Colonic mucosa (tissue), 4 donors: Measurements from ENCODE around the gene C7orf33. TPM values are rescaled to one million over a fixed set of nuclear protein-coding genes. Genes with fewer than 3 reads are reported as not detected.

Experiments
- DNase-seq: peaks from one replicate; pipeline ENCODE4 v3.0.0-alpha.2; 2020
- H3K27ac ChIP-seq: fragments of 200-600 bp; one replicate; pipeline ENCODE4 v1.8.0; 2021
- H3K27me3 ChIP-seq: fragments of 200-600 bp; one replicate; pipeline ENCODE4 v1.8.0; 2021
- H3K36me3 ChIP-seq: fragments of 200-600 bp; one replicate; pipeline ENCODE4 v1.8.0; 2021
- H3K4me1 ChIP-seq: fragments of 200-600 bp; one replicate; pipeline ENCODE4 v1.8.0; 2021; ENCODE audit warnings: mild to moderate bottlenecking
- H3K4me3 ChIP-seq: fragments of 200-600 bp; one replicate; pipeline ENCODE4 v1.8.0; 2021
- H3K9ac ChIP-seq, 2 donors: one replicate each; pipeline ENCODE4 v1.7.0; 2013; ENCODE audit warnings: control low read depth in 2 of 2, low read depth in 2 of 2, low read length in 2 of 2
- H3K9me3 ChIP-seq: fragments of 200-600 bp; one replicate; pipeline ENCODE4 v1.8.0; 2021
- intact Hi-C: fragments of 100-400 bp; cut with DNase I; formaldehyde crosslinking; loops from one replicate; pipeline ENCODE4 v1.14.1; 2022
- total RNA-seq, 2 donors: library from RNA; stranded (reverse); fragmentation: NEBNext Ultra II Directional in 1 of 2; extraction: Animal tissue kit (Norgen Biotek cat#: 25700) in 1 of 2; gene quantifications; one replicate each; pipeline ENCODE4 v1.2.1, GENCODE V29; 2021
- TF ChIP-seq, protein P1 (sequence below): fragments of 200-600 bp; IDR thresholded peaks from one replicate; pipeline ENCODE4 v1.8.0; 2022; ENCODE audit warnings: antibody characterized with exemption, mild to moderate bottlenecking
- donor health status: healthy.
- donor health status: DM: no; HTN: no; CAD: no.
- donor health status: DM: no; HTN: no; CAD: no.

Gene C7orf33
- total RNA-seq, 2 donors from 2014 or later: not detected

DNA sequence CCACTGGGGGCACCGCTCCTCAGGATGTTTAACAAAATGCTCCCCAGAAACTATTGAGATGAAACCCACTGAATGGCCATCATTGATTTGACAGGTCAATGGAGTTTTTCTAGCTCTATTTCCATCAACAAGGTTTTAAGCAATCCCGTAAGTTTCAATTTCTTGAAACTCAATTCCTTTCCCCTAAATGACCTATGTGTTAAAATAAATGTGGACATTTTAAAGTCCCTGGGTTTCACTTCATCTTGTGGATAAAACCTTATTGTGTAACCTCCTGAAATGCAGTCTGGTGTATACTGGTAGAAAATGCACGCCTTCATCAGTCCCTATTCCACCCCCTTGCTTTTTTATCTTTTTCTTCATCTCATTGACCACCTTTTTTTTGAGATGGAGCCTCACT, 8.9 kb upstream of the C7orf33 start:
- Histone ChIP-seq H3K27me3 (no peaks in the 10 kb centered on the region), H3K4me3 (no peak overlapping the region), H3K4me1 (no peaks in the 10 kb centered on the region), H3K36me3 (no peaks in the 10 kb centered on the region), H3K27ac (no peak overlapping the region), H3K9me3 (no peaks in the 10 kb centered on the region), H3K9ac (no peak overlapping the region)
- TF ChIP-seq, protein P1, sequence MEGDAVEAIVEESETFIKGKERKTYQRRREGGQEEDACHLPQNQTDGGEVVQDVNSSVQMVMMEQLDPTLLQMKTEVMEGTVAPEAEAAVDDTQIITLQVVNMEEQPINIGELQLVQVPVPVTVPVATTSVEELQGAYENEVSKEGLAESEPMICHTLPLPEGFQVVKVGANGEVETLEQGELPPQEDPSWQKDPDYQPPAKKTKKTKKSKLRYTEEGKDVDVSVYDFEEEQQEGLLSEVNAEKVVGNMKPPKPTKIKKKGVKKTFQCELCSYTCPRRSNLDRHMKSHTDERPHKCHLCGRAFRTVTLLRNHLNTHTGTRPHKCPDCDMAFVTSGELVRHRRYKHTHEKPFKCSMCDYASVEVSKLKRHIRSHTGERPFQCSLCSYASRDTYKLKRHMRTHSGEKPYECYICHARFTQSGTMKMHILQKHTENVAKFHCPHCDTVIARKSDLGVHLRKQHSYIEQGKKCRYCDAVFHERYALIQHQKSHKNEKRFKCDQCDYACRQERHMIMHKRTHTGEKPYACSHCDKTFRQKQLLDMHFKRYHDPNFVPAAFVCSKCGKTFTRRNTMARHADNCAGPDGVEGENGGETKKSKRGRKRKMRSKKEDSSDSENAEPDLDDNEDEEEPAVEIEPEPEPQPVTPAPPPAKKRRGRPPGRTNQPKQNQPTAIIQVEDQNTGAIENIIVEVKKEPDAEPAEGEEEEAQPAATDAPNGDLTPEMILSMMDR: no peak
- intact Hi-C loops: no loop called here
- no peak for DNase-seq

DNA sequence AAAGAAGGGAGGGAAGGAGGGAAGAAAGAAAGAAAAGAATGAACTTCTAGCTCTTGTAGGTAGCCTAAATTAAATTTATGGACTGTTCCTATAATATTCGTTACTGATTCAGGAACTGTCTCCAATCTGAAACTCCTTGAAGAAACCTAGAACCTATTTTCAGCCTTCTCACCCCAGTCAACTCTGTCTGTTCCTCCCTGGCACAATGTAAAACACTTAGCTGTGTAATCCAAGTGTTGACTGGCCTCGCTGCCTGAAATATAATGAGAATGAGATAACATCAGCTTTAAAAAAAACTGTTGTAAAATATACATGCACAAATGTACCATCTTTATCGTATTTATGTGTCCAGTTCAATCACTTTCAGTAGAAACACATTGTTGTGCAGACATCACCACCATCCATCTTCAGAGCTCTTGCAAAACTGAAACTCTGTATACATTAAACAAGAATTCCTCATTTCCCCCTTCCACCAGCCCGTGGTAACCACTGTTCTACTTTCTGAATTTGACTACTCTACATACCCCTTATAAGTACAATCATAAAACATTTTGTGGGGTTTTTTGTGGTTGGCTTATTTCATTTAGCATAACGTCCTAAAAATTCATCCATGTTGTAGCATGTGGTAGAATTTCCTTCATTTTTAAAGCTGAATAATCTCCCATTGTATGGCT, 6.3 kb upstream of the C7orf33 start:
- H3K9ac ChIP-seq: no peak overlapping the region
- H3K27me3 ChIP-seq: no peaks in the 10 kb centered on the region
- no peaks in the 10 kb centered on the region for H3K9me3 ChIP-seq
- H3K4me1 ChIP-seq: no peaks in the 10 kb centered on the region
- H3K36me3 ChIP-seq: no peaks in the 10 kb centered on the region
- no peak for DNase-seq
- no peak overlapping the region for H3K4me3 ChIP-seq
- TF ChIP-seq, protein P1: no peak
- intact Hi-C loops: no loop called here
- no peak overlapping the region for H3K27ac ChIP-seq

DNA sequence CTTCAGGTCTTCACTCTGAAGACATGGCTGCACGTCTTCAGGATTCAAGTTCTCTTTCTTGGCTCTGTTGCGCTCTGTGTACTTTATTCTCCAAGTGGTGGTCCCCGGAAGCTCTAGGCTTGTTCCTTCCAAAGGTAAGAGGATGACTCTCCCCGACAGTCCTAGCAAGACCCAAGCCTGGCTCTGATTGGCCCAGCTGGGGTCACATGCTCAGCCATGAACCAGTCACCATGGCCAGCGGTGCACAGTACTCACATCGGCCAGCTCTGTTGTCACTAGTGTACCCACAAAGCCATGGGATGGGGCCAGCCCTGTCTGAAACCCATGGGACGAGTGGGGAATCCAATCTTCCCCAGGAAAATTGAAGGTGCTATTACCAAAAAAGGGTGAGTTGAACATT, 5.2 kb upstream of the C7orf33 start:
- Histone ChIP-seq H3K27me3 (no peaks in the 10 kb centered on the region), H3K9ac (no peak overlapping the region), H3K4me1 (no peaks in the 10 kb centered on the region), H3K27ac (no peak overlapping the region), H3K4me3 (no peak overlapping the region), H3K36me3 (no peaks in the 10 kb centered on the region), H3K9me3 (no peaks in the 10 kb centered on the region)
- intact Hi-C loops: no loop called here
- TF ChIP-seq, protein P1: no peak
- no peak for DNase-seq

DNA sequence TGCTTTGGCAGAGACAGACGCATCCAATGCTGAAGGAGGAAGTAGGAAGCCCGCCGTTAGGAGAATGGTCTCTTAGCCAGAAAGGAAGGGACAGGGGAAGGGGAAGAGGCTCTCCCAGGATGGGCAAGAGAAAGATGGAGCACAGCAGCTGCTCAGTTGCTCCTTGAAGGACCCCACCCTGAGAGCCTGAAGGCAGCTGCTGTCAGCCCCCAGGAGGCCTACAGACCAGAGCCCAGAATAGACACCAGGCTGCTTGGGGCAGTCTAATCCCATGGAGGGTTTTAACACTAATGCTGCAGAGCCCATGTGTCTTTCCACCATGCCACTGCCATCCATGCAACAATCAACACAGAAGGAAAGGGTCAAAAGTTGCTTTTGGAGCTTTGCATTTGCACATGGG, 3.5 kb upstream of the C7orf33 start:
- intact Hi-C loops: no loop called here
- H3K4me3 ChIP-seq: no peak overlapping the region
- no peaks in the 10 kb centered on the region for H3K9me3 ChIP-seq
- H3K9ac ChIP-seq: no peak overlapping the region
- DNase-seq: no peak
- H3K4me1 ChIP-seq: no peaks in the 10 kb centered on the region
- no peak overlapping the region for H3K27ac ChIP-seq
- H3K27me3 ChIP-seq: no peaks in the 10 kb centered on the region
- TF ChIP-seq, protein P1: no peak
- H3K36me3 ChIP-seq: no peaks in the 10 kb centered on the region

DNA sequence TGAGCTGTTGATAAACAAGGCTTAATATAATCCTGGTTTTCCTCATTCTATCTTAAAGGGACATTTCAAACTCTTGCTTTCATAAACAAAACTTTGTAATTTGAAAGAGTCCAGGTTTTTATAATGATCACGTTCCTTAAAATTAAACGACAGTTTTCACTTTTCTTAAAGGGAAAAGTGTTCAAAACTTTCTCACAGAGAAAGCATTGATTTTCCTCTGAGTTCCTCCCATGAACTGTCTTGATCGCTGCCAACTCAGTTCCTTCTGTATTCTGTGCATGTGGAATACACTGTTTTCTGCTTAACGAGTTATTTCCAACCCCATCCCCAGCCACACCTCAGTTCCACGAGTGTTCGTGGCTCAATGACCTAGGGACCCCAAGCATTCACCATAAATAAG, 2.4 kb upstream of the C7orf33 start:
- Histone ChIP-seq H3K27ac (no peak overlapping the region), H3K36me3 (no peaks in the 10 kb centered on the region), H3K9ac (no peak overlapping the region), H3K9me3 (no peaks in the 10 kb centered on the region), H3K27me3 (no peaks in the 10 kb centered on the region), H3K4me1 (no peaks in the 10 kb centered on the region), H3K4me3 (no peak overlapping the region)
- TF ChIP-seq, protein P1: no peak
- DNase-seq: no peak
- intact Hi-C loops: no loop called here
